GM04503 (cell line): ENCODE measurements around the gene SNAP29.
"Not testable (repeated sequence)": the region's sequence is repeated elsewhere in the genome, so short reads cannot be mapped to it uniquely, and the experiment has no call there.

Experiments
- DNase-seq: peaks from one replicate; pipeline ENCODE4 v3.0.0-alpha.2; 2012; ENCODE audit warnings: low read depth

SNAP29 gene

GRCh38 chr22:20867179-20868024 lies 8.6 kb downstream of the SNAP29 start:
- DNase-seq: no peak

- DNase-seq: no peak
Measured at GRCh38 chr22:20868025-20868962, 9.5 kb downstream of the SNAP29 start.

- no peak for DNase-seq
Measured at GRCh38 chr22:20869234-20869633, 10.4 kb downstream of the SNAP29 start.

- no peak for DNase-seq
Measured at GRCh38 chr22:20873214-20873613, 14.4 kb downstream of the SNAP29 start.

- DNase-seq: no peak
Measured at GRCh38 chr22:20875296-20875695, 16.5 kb downstream of the SNAP29 start.

GRCh38 chr22:20877715-20878114 lies 18.9 kb downstream of the SNAP29 start:
- DNase-seq: no peak

GRCh38 chr22:20881231-20881630 lies 22.4 kb downstream of the SNAP29 start:
- no peak for DNase-seq

GRCh38 chr22:20881869-20882815 lies 23.3 kb downstream of the SNAP29 start:
- no peak for DNase-seq

GRCh38 chr22:20882855-20883254 lies 24.0 kb downstream of the SNAP29 start:
- DNase-seq: no peak

GRCh38 chr22:20884454-20884853 lies 25.6 kb downstream of the SNAP29 start:
- no peak for DNase-seq

GRCh38 chr22:20885017-20885556 lies 26.3 kb downstream of the SNAP29 start:
- DNase-seq: no peak

GRCh38 chr22:20885557-20886323 lies 26.9 kb downstream of the SNAP29 start:
- DNase-seq: no peak

- DNase-seq: no peak
Measured at GRCh38 chr22:20887375-20887774, 28.6 kb downstream of the SNAP29 start.

- DNase-seq: no peak
Measured at GRCh38 chr22:20889025-20889704, 30.4 kb downstream of the SNAP29 start.

- no peak for DNase-seq
Measured at GRCh38 chr22:20889904-20890540, 31.2 kb downstream of the SNAP29 start.

- no peak for DNase-seq
Measured at GRCh38 chr22:20890975-20891374, 32.2 kb downstream of the SNAP29 start.

- not testable (repeated sequence) for DNase-seq
Measured at GRCh38 chr22:20897737-20898136, 38.9 kb downstream of the SNAP29 start.

- DNase-seq: no peak
Measured at GRCh38 chr22:20899827-20900423, 41.1 kb downstream of the SNAP29 start.
